ENCODE measurements around the gene ZG16.
A peak's percentile ranks its signal among the peaks of the same experiment; 100 is the strongest.
"Not testable (repeated sequence)": the region's sequence is repeated elsewhere in the genome, so short reads cannot be mapped to it uniquely, and the experiment has no call there.

Gene ZG16

GRCh38 chr16:29777576-29778350 lies at the start of gene ZG16:
Gene ZG16, plus strand, starts transcription at chr16:29778256. Its CDS starts 1,011 bp downstream, at chr16:29779267.
- no peak for DNase-seq

GRCh38 chr16:29729116-29729521 lies 48.9 kb upstream of the ZG16 start:
- peak; percentile 48 for DNase-seq

GRCh38 chr16:29730649-29731048 lies 47.4 kb upstream of the ZG16 start:
- no peak for DNase-seq

- not testable (repeated sequence) for DNase-seq
Measured at GRCh38 chr16:29731768-29732601, 46.1 kb upstream of the ZG16 start.

- DNase-seq: peak; percentile 91
Measured at GRCh38 chr16:29734786-29735185, 43.3 kb upstream of the ZG16 start.

- no peak for DNase-seq
Measured at GRCh38 chr16:29736112-29736511, 41.9 kb upstream of the ZG16 start.

- DNase-seq: peak; percentile 93
Measured at GRCh38 chr16:29736764-29737163, 41.3 kb upstream of the ZG16 start.

GRCh38 chr16:29737713-29738112 lies 40.3 kb upstream of the ZG16 start:
- no peak for DNase-seq

- DNase-seq: peak; percentile 78
Measured at GRCh38 chr16:29738514-29738913, 39.5 kb upstream of the ZG16 start.

- not testable (repeated sequence) for DNase-seq
Measured at GRCh38 chr16:29739927-29740629, 38.0 kb upstream of the ZG16 start.

- not testable (repeated sequence) for DNase-seq
Measured at GRCh38 chr16:29740630-29741015, 37.4 kb upstream of the ZG16 start.

GRCh38 chr16:29742683-29743275 lies 35.3 kb upstream of the ZG16 start:
- DNase-seq: no peak

GRCh38 chr16:29743475-29743826 lies 34.6 kb upstream of the ZG16 start:
- DNase-seq: no peak

GRCh38 chr16:29743827-29744531 lies 34.1 kb upstream of the ZG16 start:
- DNase-seq: no peak

GRCh38 chr16:29744541-29745101 lies 33.4 kb upstream of the ZG16 start:
- DNase-seq: no peak

- peak; percentile 45 for DNase-seq
Measured at GRCh38 chr16:29745121-29745852, 32.8 kb upstream of the ZG16 start.

GRCh38 chr16:29745853-29746345 lies 32.2 kb upstream of the ZG16 start, which contains the start of gene C16orf54:
Gene C16orf54, minus strand, starts transcription at chr16:29745990. Its CDS starts 1,039 bp downstream, at chr16:29744951.
- peak; percentile 85 for DNase-seq

GRCh38 chr16:29746518-29746917 lies 31.5 kb upstream of the ZG16 start:
- not testable (repeated sequence) for DNase-seq

- DNase-seq: no peak
Measured at GRCh38 chr16:29747947-29748759, 29.9 kb upstream of the ZG16 start.

GRCh38 chr16:29748760-29749149 lies 29.3 kb upstream of the ZG16 start:
- not testable (repeated sequence) for DNase-seq
